ENCODE measurements around the gene APOA4. TPM values are rescaled to one million over a fixed set of nuclear protein-coding genes. Genes with fewer than 3 reads are reported as not detected.

APOA4 gene
- total RNA-seq, 1 donor from 2014 or later: not detected

- Mint-ChIP-seq H3K4me1 (peaks cover 32% of the 10 kb centered on the region), H3K9me3 (no peaks in the 10 kb centered on the region), H3K4me3 (peak overlapping the region; percentile 98), H3K27me3 (ENCODE audit: low read depth) (no peaks in the 10 kb centered on the region), H3K36me3 (ENCODE audit: low read depth) (peaks cover 17% of the 10 kb centered on the region), H3K27ac (ENCODE audit: unreplicated experiment) (peak overlapping the region; percentile 85)
- DNase-seq (ENCODE audit: low read depth, low spot score): peak; percentile 60
- no peak for TF ChIP-seq CTCF (conservative IDR thresholded peaks at IDR 0.05)
These were observed 49.7 kb downstream of the APOA4 start for GRCh38 chr11:116773203-116774097.

- Mint-ChIP-seq H3K27ac (ENCODE audit: unreplicated experiment) (peak within 1 kb of the TSS; percentile 99), H3K9me3 (no peaks in the 10 kb centered on the region), H3K27me3 (ENCODE audit: low read depth) (no peaks in the 10 kb centered on the region), H3K4me1 (peaks cover 32% of the 10 kb centered on the region), H3K4me3 (peak within 1 kb of the TSS; percentile 98), H3K36me3 (ENCODE audit: low read depth) (peaks cover 14% of the 10 kb centered on the region)
- TF ChIP-seq CTCF (conservative IDR thresholded peaks at IDR 0.05): no peak
- peak; percentile 94 for DNase-seq (ENCODE audit: low read depth, low spot score)
These were observed 50.5 kb downstream of the APOA4 start, which contains the start of gene BUD13 for GRCh38 chr11:116772443-116773202. Gene BUD13 (minus strand): TSS chr11:116772987. CDS start chr11:116772964, 23 bp downstream.

GRCh38 chr11:116771935-116772334 is 51.2 kb downstream of the APOA4 start:
- H3K27me3 Mint-ChIP-seq (ENCODE audit: low read depth): no peaks in the 10 kb centered on the region
- peaks cover 13% of the 10 kb centered on the region for H3K36me3 Mint-ChIP-seq (ENCODE audit: low read depth)
- DNase-seq (ENCODE audit: low read depth, low spot score): no peak
- peaks cover 32% of the 10 kb centered on the region for H3K4me1 Mint-ChIP-seq
- peak overlapping the region; percentile 99 for H3K27ac Mint-ChIP-seq (ENCODE audit: unreplicated experiment)
- peak overlapping the region; percentile 98 for H3K4me3 Mint-ChIP-seq
- no peaks in the 10 kb centered on the region for H3K9me3 Mint-ChIP-seq
- TF ChIP-seq CTCF (conservative IDR thresholded peaks at IDR 0.05): no peak

Other genes with a start within 250 kb of the APOA4 start
- 39.0 and 39.7 TPM in 2 replicates for gene BUD13, start 50.3 kb downstream of the APOA4 start, total RNA-seq
- 40.7 and 44.5 TPM in 2 replicates for gene ZPR1, start 35.3 kb downstream of the APOA4 start, total RNA-seq
- gene APOA5, start 31.4 kb downstream of the APOA4 start, total RNA-seq: not detected in 2 replicates
- not detected in 2 replicates for gene APOC3, start 6.6 kb upstream of the APOA4 start, total RNA-seq
- 0.80 and 0.96 TPM in 2 replicates for gene APOA1, start 14.3 kb upstream of the APOA4 start, total RNA-seq